DOHH2 (cell line): ENCODE data around the gene IQSEC2.

Source experiments
- H3F3A ChIP-seq: fragments of 200-600 bp; sonication (generic), shearing (Covaris generic); 2 replicates; pipeline ENCODE4 v1.6.0; 2016; ENCODE audit warnings: antibody characterized with exemption, mild to moderate bottlenecking; ENCODE audit not compliant: control insufficient read depth, insufficient read depth
- H3K27ac ChIP-seq: fragments of 200-600 bp; sonication (generic); 2 replicates; pipeline ENCODE4 v1.5.1; 2014; ENCODE audit warnings: low read depth, mild to moderate bottlenecking, low read length, moderate library complexity
- H3K27me3 ChIP-seq: fragments of 200-600 bp; sonication (generic); 2 replicates; pipeline ENCODE4 v1.6.1; 2014; ENCODE audit warnings: mild to moderate bottlenecking, low read length, mixed read lengths; ENCODE audit not compliant: control insufficient read depth
- H3K36me3 ChIP-seq: fragments of 200-600 bp; sonication (generic); 2 replicates; pipeline ENCODE4 v1.6.1; 2014; ENCODE audit warnings: mild to moderate bottlenecking, low read length, moderate library complexity, mixed read lengths; ENCODE audit not compliant: control insufficient read depth
- H3K4me1 ChIP-seq: fragments of 200-600 bp; sonication (generic); 2 replicates; pipeline ENCODE4 v1.6.1; 2014; ENCODE audit warnings: mild to moderate bottlenecking, low read length, mixed read lengths; ENCODE audit not compliant: control insufficient read depth
- H3K4me2 ChIP-seq: fragments of 200-600 bp; sonication (generic); 2 replicates; pipeline ENCODE4 v1.6.0; 2014; ENCODE audit warnings: mild to moderate bottlenecking, low read length, moderate library complexity
- H3K4me3 ChIP-seq: fragments of 200-600 bp; sonication (generic); 2 replicates; pipeline ENCODE4 v1.5.1; 2014; ENCODE audit warnings: mild to moderate bottlenecking, low read length, mixed read lengths
- H3K79me2 ChIP-seq: fragments of 200-600 bp; sonication (generic); 2 replicates; pipeline ENCODE4 v1.6.1; 2014; ENCODE audit warnings: mild to moderate bottlenecking, low read length, mixed read lengths; ENCODE audit not compliant: control insufficient read depth
- H3K9me2 ChIP-seq: fragments of 200-600 bp; sonication (generic); replicated peaks from 2 replicates; pipeline ENCODE4 v1.6.1; 2014; ENCODE audit warnings: mild to moderate bottlenecking, low read length, mixed read lengths; ENCODE audit not compliant: control insufficient read depth
- H3K9me3 ChIP-seq: fragments of 200-600 bp; sonication (generic); 2 replicates; pipeline ENCODE4 v1.6.1; 2014; ENCODE audit warnings: antibody characterized with exemption, low read length, mixed read lengths; ENCODE audit not compliant: control insufficient read depth, insufficient read depth
- H4K20me1 ChIP-seq: fragments of 200-600 bp; sonication (generic); 2 replicates; pipeline ENCODE4 v1.6.0; 2014; ENCODE audit warnings: low read depth, mild to moderate bottlenecking, antibody characterized with exemption, low read length, moderate library complexity; ENCODE audit not compliant: control insufficient read depth, insufficient read depth
- CTCF ChIP-seq: fragments of 200-600 bp; sonication (generic); IDR thresholded peaks from one replicate; pipeline ENCODE4 v1.5.1; 2014; ENCODE audit warnings: antibody characterized with exemption, mild to moderate bottlenecking, low read depth, low read length; ENCODE audit not compliant: poor library complexity, severe bottlenecking
- EZH2phosphoT487 ChIP-seq: fragments of 200-600 bp; sonication (generic); IDR thresholded peaks from 2 replicates; pipeline ENCODE4 v1.6.1; 2017; ENCODE audit warnings: borderline replicate concordance, mild to moderate bottlenecking, antibody characterized with exemption, low read length, moderate library complexity, mixed read lengths

IQSEC2 gene

GRCh38 chrX:53280331-53281320 lies 758 bp downstream of the IQSEC2 start:
- Histone ChIP-seq H3K27ac (no peak overlapping the region), H3K4me1 (no peaks in the 10 kb centered on the region), H3K4me2 (no peak overlapping the region), H3K36me3 (no peaks in the 10 kb centered on the region), H3K79me2 (no peaks in the 10 kb centered on the region), H3K9me2 (no peaks in the 10 kb centered on the region), H3F3A (no peaks in the 10 kb centered on the region), H3K9me3 (no peaks in the 10 kb centered on the region), H3K27me3 (no peaks in the 10 kb centered on the region), H4K20me1 (no peaks in the 10 kb centered on the region), H3K4me3 (no peak overlapping the region)
- TF ChIP-seq CTCF (no peak), EZH2phosphoT487 (no peak)

- no peak overlapping the region for H3K4me2 ChIP-seq
- no peaks in the 10 kb centered on the region for H3K36me3 ChIP-seq
- H3K27ac ChIP-seq: no peak overlapping the region
- no peak overlapping the region for H3K4me3 ChIP-seq
- no peaks in the 10 kb centered on the region for H4K20me1 ChIP-seq
- H3K27me3 ChIP-seq: no peaks in the 10 kb centered on the region
- H3F3A ChIP-seq: no peaks in the 10 kb centered on the region
- no peaks in the 10 kb centered on the region for H3K9me2 ChIP-seq
- no peaks in the 10 kb centered on the region for H3K79me2 ChIP-seq
- H3K4me1 ChIP-seq: no peaks in the 10 kb centered on the region
- no peaks in the 10 kb centered on the region for H3K9me3 ChIP-seq
- peak; percentile 18 for TF ChIP-seq CTCF
- TF ChIP-seq EZH2phosphoT487: no peak
Observed at GRCh38 chrX:53279296-53280237, 1.8 kb downstream of the IQSEC2 start.

GRCh38 chrX:53272808-53273337 lies 8.5 kb downstream of the IQSEC2 start:
- Histone ChIP-seq H3K4me2 (no peak overlapping the region), H3K4me3 (no peak overlapping the region), H3K9me3 (no peaks in the 10 kb centered on the region), H3K79me2 (no peaks in the 10 kb centered on the region), H3K27me3 (no peaks in the 10 kb centered on the region), H4K20me1 (no peaks in the 10 kb centered on the region), H3K4me1 (no peaks in the 10 kb centered on the region; the same call in 1 of the 2 replicates), H3K36me3 (no peaks in the 10 kb centered on the region), H3K9me2 (no peaks in the 10 kb centered on the region), H3F3A (no peaks in the 10 kb centered on the region), H3K27ac (no peak overlapping the region)
- TF ChIP-seq CTCF: no peak
- no peak for TF ChIP-seq EZH2phosphoT487
